HepG2 (cell line): Measurements from ENCODE around the gene CHST11. TPM values are rescaled to one million over a fixed set of nuclear protein-coding genes. Genes with fewer than 3 reads are reported as not detected.

Experiments
- ATAC-seq: fragments of 200-7000 bp; cut with Tn5 transposase; 3 replicates; pipeline ENCODE4 v1.9.1; 2020; ENCODE audit warnings: mild to moderate bottlenecking, moderate library complexity
- BruUV-seq: library from RNA; stranded (reverse); fragments of 400-500 nt; replicated peaks from 2 replicates; lab custom pipeline; 2021; lab: Mats Ljungman, UMichigan
- CTCF ChIA-PET: fragments of 300-600 bp; formaldehyde crosslinking; extraction: SDS; loops from one replicate; lab custom pipeline; 2021; ENCODE audit warnings: low total read pairs, inconsistent platforms, low intra/inter-chr PET ratio; lab: Yijun Ruan, JAX
- POLR2A ChIA-PET: fragments of 350-600 bp; sonication (Branson Sonifier 250); formaldehyde crosslinking; loops from one replicate; lab custom pipeline; 2020; ENCODE audit warnings: antibody characterized with exemption, inconsistent platforms; lab: Yijun Ruan, JAX
- DNase-seq: peaks from one replicate; pipeline ENCODE4 v3.0.0-alpha.2; 2015; ENCODE audit warnings: low spot score
- FAIRE-seq: peaks from 3 replicates; lab custom pipeline; 2011; peaks lifted over from hg19 to GRCh38; lab: Jason Lieb, UNC
- H2AFZ ChIP-seq: one replicate; pipeline ENCODE4 v1.6.1; 2011; ENCODE audit warnings: low read length, inconsistent platforms
- H3K27ac ChIP-seq: fragments of 300-600 bp; 3 replicates; pipeline ENCODE4 v1.8.0; 2011; ENCODE audit warnings: mixed run types, mild to moderate bottlenecking, mixed read lengths, low read length, inconsistent platforms; ENCODE audit not compliant: insufficient read depth; ENCODE audit errors: extremely low read length
- H3K27me3 ChIP-seq, 2 experiments: fragments of 200-600 bp in 1 of 2; 2 replicates in 1 of 2; 3 replicates in 1 of 2; pipeline versions ENCODE4 v1.6.0 to v1.8.0; 2011; ENCODE audit warnings: low read length in 2 of 2, mild to moderate bottlenecking in 2 of 2, moderate library complexity in 2 of 2, inconsistent platforms in 1 of 2; ENCODE audit not compliant: insufficient read depth in 2 of 2, control insufficient read depth in 1 of 2
- H3K36me3 ChIP-seq, 2 experiments: fragments of 200-600 bp in 1 of 2; replicated peaks in 1 of 2; 2 replicates in 1 of 2; 3 replicates in 1 of 2; pipeline versions ENCODE4 v1.5.1 to v1.8.0; 2011; ENCODE audit warnings: low read length in 2 of 2, inconsistent platforms in 1 of 2; ENCODE audit not compliant: insufficient read depth in 2 of 2, control insufficient read depth in 1 of 2
- H3K4me1 ChIP-seq: 2 replicates; pipeline ENCODE4 v1.5.1; 2012; ENCODE audit warnings: low read length, inconsistent platforms; ENCODE audit not compliant: insufficient read depth
- H3K4me2 ChIP-seq: 2 replicates; pipeline ENCODE4 v1.6.0; 2011; ENCODE audit warnings: low read depth, low read length, inconsistent platforms
- H3K4me3 ChIP-seq, 3 experiments: fragments of 200-600 bp in 1 of 3; sonication (generic), shearing (Covaris generic) in 1 of 3; replicated peaks in 1 of 3; 2 replicates each; pipeline ENCODE4 v1.5.1; 2011 to 2016; ENCODE audit warnings: low read length in 3 of 3, inconsistent platforms in 2 of 3, low read depth in 2 of 3, mild to moderate bottlenecking in 2 of 3, control low read depth in 1 of 3, mixed read lengths in 1 of 3; ENCODE audit not compliant: insufficient read depth in 1 of 3
- H3K79me2 ChIP-seq: one replicate; pipeline ENCODE4 v1.6.1; 2011; ENCODE audit warnings: low read length, inconsistent platforms; ENCODE audit not compliant: insufficient read depth
- H3K9ac ChIP-seq: 2 replicates; pipeline ENCODE4 v1.6.0; 2011; ENCODE audit warnings: mild to moderate bottlenecking, low read depth, low read length, inconsistent platforms; ENCODE audit not compliant: insufficient read depth
- H3K9me3 ChIP-seq: 2 replicates; pipeline ENCODE4 v1.5.1; 2012; ENCODE audit warnings: mild to moderate bottlenecking, low read length
- H4K20me1 ChIP-seq: 2 replicates; pipeline ENCODE4 v1.6.0; 2011; ENCODE audit warnings: inconsistent platforms, mild to moderate bottlenecking, low read length, moderate library complexity; ENCODE audit not compliant: insufficient read depth
- ARID3A ChIP-seq: IDR thresholded peaks from 2 replicates; pipeline ENCODE4 v1.6.1; 2012; ENCODE audit warnings: low read depth, low read length, improper control_type of control experiment
- CBX5 ChIP-seq: sonication (generic); formaldehyde crosslinking; IDR thresholded peaks from 2 replicates; pipeline ENCODE4 v1.4.0; 2020; ENCODE audit warnings: missing genetic modification reagents, borderline replicate concordance
- DMAP1 ChIP-seq: IDR thresholded peaks from 2 replicates; pipeline ENCODE4 v1.6.1; 2016
- EP300 ChIP-seq, 3 experiments: sonication (generic) in 1 of 3; formaldehyde crosslinking in 1 of 3; IDR thresholded peaks; 2 replicates each; pipeline versions ENCODE4 v1.5.1 to v1.6.1; 2011 to 2020; ENCODE audit warnings: low read depth in 2 of 3, low read length in 2 of 3, borderline replicate concordance in 1 of 3, improper control_type of control experiment in 1 of 3, mild to moderate bottlenecking in 1 of 3, missing genetic modification reagents in 1 of 3, moderate library complexity in 1 of 3
- GFI1 ChIP-seq: sonication (generic); formaldehyde crosslinking; IDR thresholded peaks from 2 replicates; pipeline ENCODE4 v1.5.0; 2020; ENCODE audit warnings: missing genetic modification reagents, mild to moderate bottlenecking, borderline replicate concordance
- HDAC1 ChIP-seq: sonication (generic); formaldehyde crosslinking; IDR thresholded peaks from 2 replicates; pipeline ENCODE4 v1.5.1; 2020; ENCODE audit warnings: mild to moderate bottlenecking, missing genetic modification reagents
- JUN ChIP-seq: sonication (generic); formaldehyde crosslinking; IDR thresholded peaks from 2 replicates; pipeline ENCODE4 v1.4.0; 2020; ENCODE audit warnings: mild to moderate bottlenecking, missing genetic modification reagents
- NFE2L2 ChIP-seq: fragments of 150-350 bp; IDR thresholded peaks from 2 replicates; pipeline ENCODE4 v1.6.1; 2014; ENCODE audit warnings: low read length
- YEATS2 ChIP-seq: sonication (generic); formaldehyde crosslinking; IDR thresholded peaks from 2 replicates; pipeline ENCODE4 v1.4.0; 2020; ENCODE audit warnings: missing genetic modification reagents, borderline replicate concordance
- ZNF235 ChIP-seq: sonication (generic); formaldehyde crosslinking; IDR thresholded peaks from 2 replicates; pipeline ENCODE4 v1.8.1; 2023; ENCODE audit warnings: mild to moderate bottlenecking, missing genetic modification reagents, borderline replicate concordance
- ZNF343 ChIP-seq: sonication (generic); formaldehyde crosslinking; IDR thresholded peaks from 2 replicates; pipeline ENCODE4 v1.4.0; 2020; ENCODE audit warnings: mild to moderate bottlenecking, missing genetic modification reagents
- ZNF407 ChIP-seq: sonication (generic); formaldehyde crosslinking; IDR thresholded peaks from one replicate; pipeline ENCODE4 v1.5.1; 2020; ENCODE audit warnings: mild to moderate bottlenecking, missing genetic modification reagents; ENCODE audit errors: not compliant biosample characterization
- ZNF747 ChIP-seq: sonication (generic); formaldehyde crosslinking; IDR thresholded peaks from 2 replicates; pipeline ENCODE4 v1.8.1; 2023; ENCODE audit warnings: missing genetic modification reagents, mild to moderate bottlenecking, borderline replicate concordance
- ZNF775 ChIP-seq: sonication (generic); formaldehyde crosslinking; IDR thresholded peaks from 2 replicates; pipeline ENCODE4 v1.4.0; 2020; ENCODE audit warnings: missing genetic modification reagents, mild to moderate bottlenecking, moderate library complexity, borderline replicate concordance
- ZSCAN9 ChIP-seq: IDR thresholded peaks from 2 replicates; pipeline ENCODE4 v1.6.1; 2016; ENCODE audit warnings: borderline replicate concordance
- WGBS: methylation state at CpG from one replicate; pipeline ENCODE4 v1.1.6; 2017; ENCODE audit warnings: low lambda C conversion rate; 5-methylcytosine and 5-hydroxymethylcytosine counted together
- in situ Hi-C: cut with HindIII; loops from 2 replicates; pipeline ENCODE4 v1.10.0; 2017; ENCODE audit warnings: low pct_unique_long_range_greater_than_20kb; ENCODE audit not compliant: extremely low pct_ligation_motif_present
- intact Hi-C: fragments of 100-400 bp; cut with micrococcal nuclease; formaldehyde crosslinking; loops from one replicate; pipeline ENCODE4 v1.10.0; 2022; ENCODE audit not compliant: unreplicated experiment
- polyA plus RNA-seq, 8 experiments: library from polyadenylated mRNA; depleted of rRNA in 3 of 8; stranded (reverse) in 7 of 8; unstranded in 1 of 8; fragments of >200 nt; fragmentation: Illumina TruSeq in 4 of 8; extraction: Trizol in 4 of 8; gene quantifications; 2 replicates each; pipeline versions ENCODE4 v1.2.1 to v1.2.3, GENCODE V29; 2011 to 2016; ENCODE audit warnings: low read depth in 4 of 8, missing spikeins in 1 of 8, mixed read lengths in 1 of 8; ENCODE audit not compliant: insufficient read depth in 1 of 8
- total RNA-seq, 5 experiments: library from RNA; depleted of rRNA; stranded (reverse); fragments of >200 nt; fragmentation: Illumina TruSeq; extraction: Trizol; gene quantifications; 2 replicates each; pipeline ENCODE4 v1.2.3, GENCODE V29; 2016; ENCODE audit warnings: low read depth in 1 of 5

Gene CHST11
- total and polyA plus RNA-seq, 2 of the 13 experiments (the other 11 are each of a cell fraction or from before 2014, with no cell fraction given), result 0.15 TPM; not detected in 1

GRCh38 chr12:104620837-104621531 is 164.2 kb downstream of the CHST11 start:
- ATAC-seq (no peak), FAIRE-seq (no peak), DNase-seq (no peak)
- POLR2A ChIA-PET, result no interaction called here
- H3K36me3 ChIP-seq, result no peaks in the 10 kb centered on the region
- H3K9me3 ChIP-seq, result no peaks in the 10 kb centered on the region
- TF ChIP-seq ZSCAN9 (CRISPR knock-in tag) (no peak), ZNF747 (CRISPR knock-in tag) (no peak), ZNF343 (CRISPR knock-in tag) (no peak), ARID3A (no peak), DMAP1 (CRISPR knock-in tag) (no peak), ZNF775 (no peak), EP300 (IDR thresholded peaks at IDR 0.05; ENCODE audit: low read depth in 2 of 2, low read length in 2 of 2) (no peak), EP300 (CRISPR knock-in tag; IDR thresholded peaks at IDR 0.05; ENCODE audit: borderline replicate concordance) (no peak), NFE2L2 (no peak), GFI1 (CRISPR knock-in tag) (no peak), YEATS2 (CRISPR knock-in tag) (no peak), ZNF407 (no peak), HDAC1 (CRISPR knock-in tag) (no peak), CBX5 (no peak), ZNF235 (no peak), JUN (CRISPR knock-in tag) (no peak)
- peaks cover 0 to 4% of the 10 kb centered on the region in 2 experiments; a peak in 3 of 5 replicates for H3K27me3 ChIP-seq
- intact Hi-C loops (no loop called here), in situ Hi-C loops (no loop called here)
- H4K20me1 ChIP-seq, result no peaks in the 10 kb centered on the region
- no peaks in the 10 kb centered on the region for H3K79me2 ChIP-seq
- H3K27ac ChIP-seq, result no peak overlapping the region
- no peaks in the 10 kb centered on the region for H3K4me1 ChIP-seq
- no peak overlapping the region for H3K4me3 ChIP-seq
- BruUV-seq, result no TSS peak
- no peak overlapping the region for H2AFZ ChIP-seq
- no peak overlapping the region for H3K9ac ChIP-seq
- CTCF ChIA-PET, result no interaction called here
- 14% methylated on average over 4 of the region's 5 CpGs for WGBS
- H3K4me2 ChIP-seq, result no peak overlapping the region
